CD4-positive, alpha-beta memory T cell (primary cell): Measurements from ENCODE around the gene MRPS34. TPM values are rescaled to one million over a fixed set of nuclear protein-coding genes. Genes with fewer than 3 reads are reported as not detected.

Experiments used
- CTCF ChIA-PET: fragments of 350-600 bp; sonication (Branson Sonifier 250); formaldehyde crosslinking; loops from one replicate; lab custom pipeline; 2021; ENCODE audit warnings: inconsistent platforms; ENCODE audit not compliant: partially characterized antibody; lab: Charles Lee
- POLR2A ChIA-PET: fragments of 350-600 bp; sonication (Branson Sonifier 250); formaldehyde crosslinking; loops from one replicate; lab custom pipeline; 2021; ENCODE audit not compliant: partially characterized antibody; lab: Charles Lee
- DNase-seq, 5 donors: peaks; one replicate each; pipeline versions ENCODE4 v3.0.0 to v3.0.0-alpha.2; 2020 to 2022; ENCODE audit warnings: mixed read lengths in 1 of 5
- H3K27ac ChIP-seq: one replicate; pipeline ENCODE4 v1.7.0; 2013; ENCODE audit warnings: low read depth, low read length
- H3K27me3 ChIP-seq: 2 replicates; pipeline ENCODE4 v1.7.0; 2013; ENCODE audit warnings: mild to moderate bottlenecking, low read length, moderate library complexity; ENCODE audit not compliant: insufficient read depth
- H3K36me3 ChIP-seq: 2 replicates; pipeline ENCODE4 v1.7.0; 2013; ENCODE audit warnings: mild to moderate bottlenecking, low read length, moderate library complexity; ENCODE audit not compliant: insufficient read depth
- H3K4me1 ChIP-seq: 2 replicates; pipeline ENCODE4 v1.7.0; 2013; ENCODE audit warnings: mild to moderate bottlenecking, low read length, moderate library complexity; ENCODE audit not compliant: insufficient read depth
- H3K4me3 ChIP-seq, 2 donors: one replicate each; pipeline ENCODE4 v1.7.0; 2013; ENCODE audit warnings: low read length in 2 of 2, mild to moderate bottlenecking in 1 of 2
- H3K9me3 ChIP-seq, 2 donors: one replicate each; pipeline ENCODE4 v1.7.0; 2013; ENCODE audit warnings: low read length in 2 of 2, control low read depth in 1 of 2; ENCODE audit not compliant: control insufficient read depth in 1 of 2
- H3K27ac Mint-ChIP-seq, 7 donors: one replicate each; pipeline ENCODE4 v1.8.0; 2020 to 2021; ENCODE audit warnings: mixed read lengths in 7 of 7, mild to moderate bottlenecking in 6 of 7, inconsistent platforms in 3 of 7, moderate library complexity in 3 of 7
- H3K27me3 Mint-ChIP-seq, 2 donors: one replicate each; pipeline ENCODE4 v1.8.0; 2020 to 2021; ENCODE audit warnings: mixed read lengths in 2 of 2
- H3K36me3 Mint-ChIP-seq, 2 donors: one replicate each; pipeline ENCODE4 v1.8.0; 2020 to 2021; ENCODE audit warnings: mixed read lengths in 2 of 2, inconsistent platforms in 1 of 2, mild to moderate bottlenecking in 1 of 2
- H3K4me1 Mint-ChIP-seq, 4 donors: one replicate each; pipeline ENCODE4 v1.8.0; 2020 to 2021; ENCODE audit warnings: mixed read lengths in 4 of 4, mild to moderate bottlenecking in 1 of 4
- H3K4me3 Mint-ChIP-seq, 8 donors: one replicate each; pipeline ENCODE4 v1.8.0; 2020 to 2021; ENCODE audit warnings: mixed read lengths in 8 of 8, mild to moderate bottlenecking in 7 of 8, moderate library complexity in 6 of 8, inconsistent platforms in 3 of 8
- H3K9me3 Mint-ChIP-seq, 8 donors: one replicate each; pipeline ENCODE4 v1.8.0; 2020 to 2021; ENCODE audit warnings: mixed read lengths in 8 of 8, mild to moderate bottlenecking in 5 of 8, inconsistent platforms in 3 of 8, moderate library complexity in 1 of 8
- intact Hi-C: fragments of 100-400 bp; cut with micrococcal nuclease; formaldehyde crosslinking; loops from one replicate; pipeline ENCODE4 v1.15.1; 2023
- polyA plus RNA-seq, 2 donors: library from polyadenylated mRNA; unstranded; fragments of 300-500 nt; fragmentation: Illumina TruSeq; gene quantifications; one replicate each; pipeline ENCODE4 v1.2.3, GENCODE V29; 2021
- total RNA-seq, 2 experiments: library from RNA; stranded (reverse); gene quantifications; one replicate each; pipeline ENCODE4 v1.2.3, GENCODE V29; 2021

Gene MRPS34
- total and polyA plus RNA-seq, 4 experiments from 2014 or later: 57.6 to 151 (median 103) TPM

DNA sequence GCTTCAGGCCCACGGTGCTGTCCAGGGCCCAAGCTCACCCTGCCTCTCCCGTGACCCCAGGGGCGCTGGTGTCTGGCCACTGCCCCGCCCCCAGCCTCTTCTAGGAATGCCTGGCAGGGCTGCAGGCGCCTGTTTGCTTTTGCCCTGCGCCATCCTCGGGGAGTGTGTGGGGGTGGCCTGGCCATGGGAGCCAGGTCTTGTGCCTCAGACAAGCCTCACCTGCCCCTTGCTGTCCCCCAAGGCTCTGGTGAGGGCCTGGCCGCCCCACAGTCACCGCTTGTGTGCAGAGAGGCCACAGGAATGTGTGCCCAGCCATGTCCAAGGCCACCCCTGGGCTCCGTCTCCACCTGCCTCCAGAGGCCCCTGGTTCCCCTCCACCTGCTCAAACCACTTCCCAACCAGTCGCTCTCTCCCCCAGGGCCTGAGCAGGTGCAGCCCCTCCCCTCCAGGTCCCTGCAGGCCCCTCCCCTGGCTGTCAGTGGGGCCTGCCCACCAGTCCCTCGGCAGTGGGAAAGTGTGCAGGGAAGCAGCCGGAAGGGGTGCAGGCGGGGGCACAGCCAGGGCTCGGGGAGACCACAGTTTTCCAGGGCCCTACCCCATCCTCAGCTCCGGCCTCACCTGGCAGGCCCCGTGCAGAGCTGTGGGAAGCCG, 21.4 kb upstream of the MRPS34 start:
- no peaks in the 10 kb centered on the region for H3K4me1 ChIP-seq
- Mint-ChIP-seq H3K4me1 (no peaks in the 10 kb centered on the region), H3K9me3 (peaks cover 0 to 17% (median 9%) of the 10 kb centered on the region in 8 donors), H3K36me3 (peaks cover 2 to 10% of the 10 kb centered on the region in 2 donors), H3K27ac (no peak overlapping the region), H3K4me3 (no peak overlapping the region), H3K27me3 (no peaks in the 10 kb centered on the region)
- no peak for DNase-seq
- ChIA-PET POLR2A (interaction anchor here (1.6 kb wide), 1 partner anchor 12 kb away, joined by 5 read pairs; the partner anchor contains the start of genes NUBP2 and SPSB3), CTCF (no interaction called here)
- H3K27ac ChIP-seq: no peak overlapping the region
- H3K9me3 ChIP-seq: no peaks in the 10 kb centered on the region
- H3K27me3 ChIP-seq: no peaks in the 10 kb centered on the region
- intact Hi-C loops: no loop called here
- no peak overlapping the region for H3K4me3 ChIP-seq
- H3K36me3 ChIP-seq: no peaks in the 10 kb centered on the region

DNA sequence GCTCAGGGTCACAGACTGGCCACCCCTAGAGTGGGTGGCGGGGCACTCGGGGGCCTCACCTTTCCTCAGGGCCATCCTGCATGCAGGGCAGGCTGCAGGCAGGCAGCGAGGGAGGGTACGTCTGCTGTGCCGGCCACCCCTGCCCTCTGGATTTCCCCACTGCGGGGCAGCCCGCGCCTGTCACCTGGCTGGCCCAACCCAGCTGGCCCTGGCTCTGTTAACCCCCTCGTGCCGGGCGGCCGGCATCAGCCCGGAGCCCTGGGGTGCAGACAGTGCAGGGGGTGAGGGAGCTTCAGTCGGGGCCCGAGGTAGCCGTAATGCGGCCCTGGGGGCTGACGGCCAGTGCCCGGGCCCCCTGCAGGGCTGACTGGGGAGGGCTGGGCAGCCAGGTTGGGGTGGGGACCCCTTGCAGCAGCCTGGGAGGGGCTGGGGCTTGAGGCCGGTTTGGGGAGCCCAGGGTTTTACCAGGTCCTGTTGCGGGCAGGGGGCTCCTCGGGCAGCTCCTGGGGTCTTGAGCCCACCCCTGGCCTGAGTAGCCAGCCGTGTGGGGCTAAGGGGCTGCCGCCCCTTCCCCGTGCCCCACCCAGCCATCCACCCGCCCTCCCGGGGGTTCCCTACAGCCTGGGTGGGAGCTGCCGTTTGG, 20.8 kb upstream of the MRPS34 start, which contains the start of gene IGFALS:
IGFALS (minus strand) TSS at position 128 of the 643 bp plus-strand sequence; CDS start at position 75, 53 bp downstream.
- H3K27me3 Mint-ChIP-seq: no peaks in the 10 kb centered on the region
- H3K4me3 Mint-ChIP-seq: no peak within 1 kb of the TSS
- no peaks in the 10 kb centered on the region for H3K4me1 ChIP-seq
- ChIA-PET POLR2A (interaction anchor here (0.9 to 1.6 kb wide), 3 partner anchors 10 to 22 kb away, joined by 3 to 5 read pairs (median 4); partner anchors contain the start of genes EME2, MRPS34, NUBP2 and SPSB3), CTCF (no interaction called here)
- H3K27ac ChIP-seq: no peak within 1 kb of the TSS
- H3K4me3 ChIP-seq: no peak within 1 kb of the TSS
- no peaks in the 10 kb centered on the region for H3K9me3 ChIP-seq
- no peak for DNase-seq
- H3K36me3 ChIP-seq: peaks cover 4% of the 10 kb centered on the region
- peaks cover 0 to 3% (median 0%) of the 10 kb centered on the region in 4 donors for H3K4me1 Mint-ChIP-seq
- no peak within 1 kb of the TSS for H3K27ac Mint-ChIP-seq
- intact Hi-C loops: no loop called here
- H3K27me3 ChIP-seq: no peaks in the 10 kb centered on the region
- H3K36me3 Mint-ChIP-seq: peaks cover 8 to 10% of the 10 kb centered on the region in 2 donors
- H3K9me3 Mint-ChIP-seq: peaks cover 0 to 13% (median 5%) of the 10 kb centered on the region in 8 donors

DNA sequence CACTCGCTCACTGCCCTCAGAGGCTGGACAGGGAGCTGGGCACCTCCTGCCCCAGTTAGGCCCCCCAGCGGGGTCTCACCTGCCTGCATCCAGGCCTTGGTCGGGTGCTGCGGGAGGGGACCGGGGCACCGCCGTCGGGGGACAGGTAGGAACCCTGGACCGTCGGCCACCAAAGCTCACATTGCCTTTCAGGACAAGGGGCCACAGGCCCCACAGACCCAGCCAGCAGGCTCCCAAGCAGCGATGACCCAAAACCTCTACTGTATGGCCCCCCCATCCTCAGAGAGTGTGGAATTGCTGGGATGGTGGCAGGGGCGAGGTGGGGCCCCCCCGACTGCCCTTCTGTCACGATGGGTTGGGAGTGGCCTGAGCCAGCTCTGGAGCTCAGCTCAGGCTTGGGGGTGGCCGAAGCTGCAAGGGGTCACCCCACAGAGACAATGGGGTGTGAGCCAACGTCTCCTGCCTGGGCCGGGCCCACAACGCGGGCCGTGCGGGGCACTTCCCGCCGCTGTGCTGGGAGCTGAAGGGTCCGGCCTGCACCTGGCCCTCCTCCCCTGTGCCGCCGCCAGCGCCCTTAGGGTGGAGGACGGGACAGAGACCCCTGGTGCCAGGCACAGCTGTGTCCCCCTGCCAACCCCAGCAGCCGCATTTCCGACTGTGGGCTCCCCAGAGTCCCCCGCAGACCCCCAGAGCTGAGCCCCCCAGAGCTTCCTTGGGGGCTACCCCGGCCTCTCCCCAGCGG, 20.1 kb upstream of the MRPS34 start:
- no peak overlapping the region for H3K4me3 Mint-ChIP-seq
- POLR2A ChIA-PET: interaction anchor here (0.9 to 1.6 kb wide), 3 partner anchors 10 to 21 kb away, joined by 3 to 5 read pairs (median 4); partner anchors contain the start of genes EME2, MRPS34, NUBP2 and SPSB3
- Histone ChIP-seq H3K27ac (no peak overlapping the region), H3K27me3 (no peaks in the 10 kb centered on the region), H3K9me3 (no peaks in the 10 kb centered on the region), H3K4me1 (no peaks in the 10 kb centered on the region), H3K36me3 (peaks cover 7% of the 10 kb centered on the region), H3K4me3 (no peak overlapping the region)
- peaks cover 0 to 3% (median 0%) of the 10 kb centered on the region in 4 donors for H3K4me1 Mint-ChIP-seq
- intact Hi-C loops: no loop called here
- CTCF ChIA-PET: no interaction called here
- H3K9me3 Mint-ChIP-seq: peaks cover 0 to 9% (median 5%) of the 10 kb centered on the region in 8 donors
- DNase-seq: no peak
- H3K27me3 Mint-ChIP-seq: no peaks in the 10 kb centered on the region
- H3K27ac Mint-ChIP-seq: no peak overlapping the region
- H3K36me3 Mint-ChIP-seq: peaks cover 10% of the 10 kb centered on the region in 2 donors

DNA sequence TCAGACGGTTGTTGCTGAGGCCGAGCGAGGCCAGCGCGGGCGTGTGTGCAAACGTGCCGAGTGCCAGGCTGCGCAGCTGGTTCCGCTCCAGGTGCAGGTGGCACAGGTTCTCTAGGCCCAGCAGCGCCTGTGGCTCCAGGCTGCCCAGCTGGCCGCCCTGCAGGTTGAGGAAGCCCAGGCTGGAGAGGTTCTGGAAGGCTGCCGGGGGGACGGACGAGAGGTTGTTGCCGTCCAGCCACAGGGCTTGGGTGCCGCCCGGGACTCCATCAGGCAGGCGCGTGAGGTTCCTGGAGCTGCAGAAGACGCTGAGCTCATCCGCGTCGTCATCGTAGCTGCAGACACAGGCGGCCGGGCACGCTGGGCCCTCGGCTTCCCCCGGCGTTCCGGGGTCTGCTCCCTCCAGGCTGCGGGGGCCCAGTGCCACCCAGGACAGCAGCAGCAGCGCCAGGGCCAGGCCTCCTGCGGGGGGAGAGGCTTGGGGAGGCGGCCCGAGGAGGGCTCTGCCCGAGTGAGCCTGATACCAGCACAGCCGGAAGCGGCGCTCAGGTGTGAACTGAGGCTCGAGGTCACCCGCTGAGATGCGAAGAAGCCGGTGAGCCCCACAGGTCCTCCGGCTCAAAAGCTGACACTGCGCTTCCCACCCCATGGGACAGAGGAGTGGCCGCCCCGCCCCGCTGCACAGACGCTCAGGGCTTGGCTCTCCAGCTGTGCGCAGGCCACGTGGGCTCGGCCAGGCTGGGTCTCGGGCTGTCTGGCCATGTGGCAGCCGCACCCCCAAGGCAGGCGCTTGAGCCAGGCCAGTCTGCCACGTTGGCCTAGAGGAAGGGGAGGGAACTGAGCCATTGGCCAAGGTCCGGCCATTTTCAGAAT, 19.2 kb upstream of the MRPS34 start:
- Histone ChIP-seq H3K4me1 (no peaks in the 10 kb centered on the region), H3K9me3 (no peaks in the 10 kb centered on the region), H3K36me3 (peaks cover 9% of the 10 kb centered on the region), H3K27ac (no peak overlapping the region), H3K4me3 (no peak overlapping the region), H3K27me3 (no peaks in the 10 kb centered on the region)
- Mint-ChIP-seq H3K27me3 (no peaks in the 10 kb centered on the region), H3K4me3 (no peak overlapping the region), H3K27ac (no peak overlapping the region), H3K4me1 (peaks cover 0 to 3% (median 0%) of the 10 kb centered on the region in 4 donors), H3K9me3 (peaks cover 0 to 5% (median 2%) of the 10 kb centered on the region in 8 donors), H3K36me3 (peaks cover 8 to 9% of the 10 kb centered on the region in 2 donors)
- DNase-seq: no peak
- POLR2A ChIA-PET: interaction anchor here (1.6 kb wide), 3 partner anchors 9 to 20 kb away, joined by 4 to 5 read pairs (median 5); partner anchors contain the start of genes EME2, MRPS34, NUBP2 and SPSB3
- CTCF ChIA-PET: no interaction called here
- intact Hi-C loops: no loop called here

DNA sequence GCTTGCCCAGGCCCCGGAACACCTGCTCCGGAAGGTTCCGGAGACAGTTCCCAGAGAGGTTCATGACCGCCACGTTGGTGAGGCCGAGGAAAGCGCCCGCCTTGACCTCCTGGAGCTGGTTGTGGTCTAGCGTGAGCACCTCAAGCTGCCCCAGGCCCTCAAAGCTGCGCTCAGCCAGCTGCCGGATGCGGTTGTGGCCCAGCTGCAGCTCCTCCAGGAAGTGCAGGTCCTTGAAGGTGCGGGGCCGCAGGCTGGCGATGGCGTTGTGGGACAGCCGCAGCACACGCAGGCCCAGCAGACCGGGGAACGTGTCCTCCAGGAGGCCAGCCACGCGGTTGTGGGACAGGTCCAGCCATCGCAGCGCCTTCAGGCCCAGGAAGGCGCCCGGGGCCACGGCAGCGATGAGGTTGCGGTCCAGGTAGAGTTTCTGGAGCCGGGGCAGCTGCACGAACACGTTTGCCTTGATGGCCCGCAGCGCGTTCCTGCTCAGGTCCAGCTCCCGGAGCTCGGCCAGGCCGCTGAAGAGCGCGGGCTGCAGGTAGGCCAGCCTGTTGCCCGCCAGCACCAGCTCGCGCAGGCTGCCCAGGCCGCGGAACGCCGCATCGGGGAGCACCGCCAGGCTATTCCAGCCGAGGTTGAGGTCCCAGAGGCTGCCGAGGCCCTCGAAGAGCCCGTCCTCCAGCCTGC, 18.5 kb upstream of the MRPS34 start:
- no peak overlapping the region for H3K4me3 ChIP-seq
- CTCF ChIA-PET: no interaction called here
- no peaks in the 10 kb centered on the region for H3K27me3 ChIP-seq
- Mint-ChIP-seq H3K36me3 (peaks cover 4 to 8% of the 10 kb centered on the region in 2 donors), H3K9me3 (no peaks in the 10 kb centered on the region), H3K27me3 (no peaks in the 10 kb centered on the region), H3K4me1 (peaks cover 0 to 3% (median 0%) of the 10 kb centered on the region in 4 donors), H3K27ac (no peak overlapping the region), H3K4me3 (no peak overlapping the region)
- H3K36me3 ChIP-seq: peaks cover 13% of the 10 kb centered on the region
- intact Hi-C loops: no loop called here
- no peak overlapping the region for H3K27ac ChIP-seq
- POLR2A ChIA-PET: interaction anchor here (0.6 to 1.6 kb wide), 2 partner anchors 9 to 19 kb away, joined by 3 to 5 read pairs; partner anchors contain the start of genes EME2, MRPS34, NUBP2 and SPSB3
- H3K4me1 ChIP-seq: no peaks in the 10 kb centered on the region
- no peak for DNase-seq
- H3K9me3 ChIP-seq: no peaks in the 10 kb centered on the region

DNA sequence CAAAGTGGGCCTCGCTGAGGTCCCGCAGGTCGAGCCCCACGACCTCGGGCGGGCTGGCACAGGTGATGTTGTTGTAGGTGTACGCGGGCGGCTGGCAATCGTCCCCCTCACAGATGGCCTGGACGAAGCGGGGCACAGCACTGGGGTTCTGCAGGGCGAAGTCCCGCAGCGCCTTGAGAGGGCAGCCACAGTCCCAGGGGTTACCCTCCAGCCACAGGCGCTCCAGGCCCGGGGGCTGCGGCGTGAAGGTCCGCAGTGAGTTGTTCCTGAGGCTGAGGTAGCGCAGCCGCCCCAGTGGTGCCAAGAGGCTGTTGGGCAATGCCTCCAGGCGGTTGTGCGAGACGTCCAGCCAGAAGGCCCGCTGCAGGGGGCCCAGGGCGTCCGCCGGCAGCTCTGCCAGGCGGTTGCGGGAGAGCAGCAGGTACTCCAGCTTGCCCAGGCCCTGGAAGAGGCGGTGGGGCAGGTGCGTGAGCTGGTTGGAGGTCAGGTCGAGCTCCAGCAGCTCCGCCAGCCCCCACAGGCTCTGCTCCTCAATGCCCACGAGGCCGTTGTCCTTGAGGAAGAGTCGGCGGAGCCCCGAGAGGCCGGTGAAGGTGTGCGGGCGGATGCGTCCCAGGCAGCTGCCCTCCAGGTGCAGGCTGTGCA, 17.8 kb upstream of the MRPS34 start:
- intact Hi-C loops: no loop called here
- ChIA-PET CTCF (no interaction called here), POLR2A (interaction anchor here (0.6 to 1.6 kb wide), 2 partner anchors 8 to 19 kb away, joined by 3 to 5 read pairs; partner anchors contain the start of genes EME2, MRPS34, NUBP2 and SPSB3)
- no peak overlapping the region for H3K27ac ChIP-seq
- H3K27ac Mint-ChIP-seq: no peak overlapping the region
- DNase-seq: no peak
- H3K9me3 Mint-ChIP-seq: no peaks in the 10 kb centered on the region
- H3K36me3 Mint-ChIP-seq: peaks cover 4 to 8% of the 10 kb centered on the region in 2 donors
- H3K4me1 Mint-ChIP-seq: peaks cover 0 to 5% (median 0%) of the 10 kb centered on the region in 4 donors
- H3K27me3 ChIP-seq: no peaks in the 10 kb centered on the region
- no peak overlapping the region for H3K4me3 Mint-ChIP-seq
- peaks cover 13% of the 10 kb centered on the region for H3K36me3 ChIP-seq
- H3K27me3 Mint-ChIP-seq: no peaks in the 10 kb centered on the region
- peaks cover 4% of the 10 kb centered on the region for H3K4me1 ChIP-seq
- H3K9me3 ChIP-seq: no peaks in the 10 kb centered on the region
- no peak overlapping the region for H3K4me3 ChIP-seq
